HepG2 (cell line): ENCODE results near the gene SIRT5. TPM values are rescaled to one million over a fixed set of nuclear protein-coding genes. Genes with fewer than 3 reads are reported as not detected.

ENCODE experiments used
- ATF7 ChIP-seq, 2 experiments: fragments of 450-650 bp in 1 of 2; sonication (generic) in 1 of 2; formaldehyde crosslinking in 1 of 2; IDR thresholded peaks; 2 replicates each; pipeline versions ENCODE4 v1.4.0 to v1.6.1; 2016 to 2020; ENCODE audit warnings: antibody characterized with exemption in 1 of 2, mild to moderate bottlenecking in 1 of 2, missing genetic modification reagents in 1 of 2
- EHMT2 ChIP-seq: fragments of 200-600 bp; sonication (generic); IDR thresholded peaks from 2 replicates; pipeline ENCODE4 v1.7.0; 2017; ENCODE audit warnings: antibody characterized with exemption, low read depth, low read length, borderline replicate concordance
- FOXJ3 ChIP-seq: sonication (generic); formaldehyde crosslinking; IDR thresholded peaks from 2 replicates; pipeline ENCODE4 v1.4.0; 2020; ENCODE audit warnings: missing genetic modification reagents, mild to moderate bottlenecking, borderline replicate concordance
- GATAD2A ChIP-seq: IDR thresholded peaks from 2 replicates; pipeline ENCODE4 v1.6.1; 2016
- HIVEP1 ChIP-seq: sonication (generic); formaldehyde crosslinking; IDR thresholded peaks from 2 replicates; pipeline ENCODE4 v1.4.0; 2020; ENCODE audit warnings: mild to moderate bottlenecking, missing genetic modification reagents
- HOXA3 ChIP-seq: sonication (generic); formaldehyde crosslinking; IDR thresholded peaks from 2 replicates; pipeline ENCODE4 v1.5.0; 2020; ENCODE audit warnings: missing genetic modification reagents
- MLX ChIP-seq: IDR thresholded peaks from 2 replicates; pipeline ENCODE4 v1.6.1; 2016
- MXD1 ChIP-seq: sonication (generic); formaldehyde crosslinking; IDR thresholded peaks from 2 replicates; pipeline ENCODE4 v1.4.0; 2020; ENCODE audit warnings: mild to moderate bottlenecking, missing genetic modification reagents
- NR2F6 ChIP-seq, 2 experiments: IDR thresholded peaks; 2 replicates each; pipeline ENCODE4 v1.6.1; 2016; ENCODE audit warnings: antibody characterized with exemption in 1 of 2, mild to moderate bottlenecking in 1 of 2
- RARA ChIP-seq: IDR thresholded peaks from 2 replicates; pipeline ENCODE4 v1.6.1; 2016; ENCODE audit warnings: missing genetic modification reagents, missing compliant biosample characterization
- TFAP4 ChIP-seq: sonication (generic); IDR thresholded peaks from 2 replicates; pipeline ENCODE4 v1.6.1; 2016; ENCODE audit warnings: low read depth, borderline replicate concordance
- ZBTB34 ChIP-seq: sonication (generic); formaldehyde crosslinking; IDR thresholded peaks from 2 replicates; pipeline ENCODE4 v1.8.0; 2022; ENCODE audit warnings: mild to moderate bottlenecking, missing genetic modification reagents
- ZBTB8A ChIP-seq: sonication (generic); formaldehyde crosslinking; IDR thresholded peaks from 2 replicates; pipeline ENCODE4 v1.4.0; 2020; ENCODE audit warnings: mild to moderate bottlenecking, low read depth, missing genetic modification reagents, borderline replicate concordance
- ZNF205 ChIP-seq: IDR thresholded peaks from 2 replicates; pipeline ENCODE4 v1.6.1; 2018; ENCODE audit warnings: missing biosample characterization, missing genetic modification reagents
- ZNF256 ChIP-seq: sonication (generic); formaldehyde crosslinking; conservative IDR thresholded peaks from 2 replicates; pipeline ENCODE4 v1.4.0; 2020; ENCODE audit warnings: missing genetic modification reagents
- ZNF530 ChIP-seq: sonication (generic); formaldehyde crosslinking; IDR thresholded peaks from 2 replicates; pipeline ENCODE4 v1.5.0; 2020; ENCODE audit warnings: low read depth, mild to moderate bottlenecking, missing genetic modification reagents
- ZNF772 ChIP-seq: sonication (generic); formaldehyde crosslinking; IDR thresholded peaks from 2 replicates; pipeline ENCODE4 v1.5.0; 2020; ENCODE audit warnings: mild to moderate bottlenecking, missing genetic modification reagents
- ZNF839 ChIP-seq: sonication (generic); formaldehyde crosslinking; IDR thresholded peaks from 2 replicates; pipeline ENCODE4 v1.4.0; 2020; ENCODE audit warnings: missing genetic modification reagents, mild to moderate bottlenecking, borderline replicate concordance
- polyA plus RNA-seq, 8 experiments: library from polyadenylated mRNA; depleted of rRNA in 3 of 8; stranded (reverse) in 7 of 8; unstranded in 1 of 8; fragments of >200 nt; fragmentation: Illumina TruSeq in 4 of 8; extraction: Trizol in 4 of 8; gene quantifications; 2 replicates each; pipeline versions ENCODE4 v1.2.1 to v1.2.3, GENCODE V29; 2011 to 2016; ENCODE audit warnings: low read depth in 4 of 8, missing spikeins in 1 of 8, mixed read lengths in 1 of 8; ENCODE audit not compliant: insufficient read depth in 1 of 8
- total RNA-seq, 5 experiments: library from RNA; depleted of rRNA; stranded (reverse); fragments of >200 nt; fragmentation: Illumina TruSeq; extraction: Trizol; gene quantifications; 2 replicates each; pipeline ENCODE4 v1.2.3, GENCODE V29; 2016; ENCODE audit warnings: low read depth in 1 of 5
- TF ChIP-seq, protein P1 (sequence below): IDR thresholded peaks from 2 replicates; pipeline ENCODE4 v1.6.1; 2018; ENCODE audit warnings: missing genetic modification reagents
- TF ChIP-seq, protein P2 (sequence below): sonication (generic); formaldehyde crosslinking; IDR thresholded peaks from 2 replicates; pipeline ENCODE4 v1.8.0; 2022; ENCODE audit warnings: missing genetic modification reagents, mild to moderate bottlenecking, moderate library complexity, borderline replicate concordance
- TF ChIP-seq, protein P3 (sequence below): IDR thresholded peaks from 2 replicates; pipeline ENCODE4 v1.6.1; 2016; ENCODE audit warnings: low read depth

Gene SIRT5
- total and polyA plus RNA-seq, 2 of the 13 experiments (the other 11 are each of a cell fraction or from before 2014, with no cell fraction given), result 14.1 to 16.6 TPM

DNA sequence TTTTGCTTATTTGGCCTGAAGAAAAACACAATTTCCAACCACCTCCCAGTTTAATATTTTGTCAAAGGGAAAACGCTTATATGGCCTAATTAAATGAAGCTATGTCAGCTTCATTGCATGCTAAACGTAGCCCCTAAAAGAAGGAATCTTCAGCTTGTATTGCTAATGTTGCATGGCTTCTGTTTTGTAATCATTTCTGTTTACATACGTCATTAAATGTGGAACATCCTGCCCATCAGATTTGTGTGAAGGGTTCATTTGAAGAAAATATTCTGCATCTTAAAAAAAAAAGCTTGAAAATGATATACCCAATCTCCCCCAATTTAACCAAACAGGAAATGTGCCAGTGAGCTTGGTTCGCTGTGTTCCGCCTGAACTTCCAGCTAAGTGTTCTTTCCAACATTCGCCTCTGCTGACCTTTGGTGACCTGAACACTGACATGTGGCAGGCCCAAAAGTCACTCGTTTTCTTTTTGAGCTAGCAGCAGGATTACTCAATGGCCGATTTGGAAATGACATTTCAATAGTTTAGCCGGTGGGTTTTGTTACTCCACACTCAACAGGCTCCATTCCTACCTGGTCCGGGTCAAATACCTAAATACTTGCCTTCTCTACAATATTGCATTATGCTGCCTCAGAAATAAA is 12.7 kb upstream of the SIRT5 start (continued):
- TF ChIP-seq, protein P1, sequence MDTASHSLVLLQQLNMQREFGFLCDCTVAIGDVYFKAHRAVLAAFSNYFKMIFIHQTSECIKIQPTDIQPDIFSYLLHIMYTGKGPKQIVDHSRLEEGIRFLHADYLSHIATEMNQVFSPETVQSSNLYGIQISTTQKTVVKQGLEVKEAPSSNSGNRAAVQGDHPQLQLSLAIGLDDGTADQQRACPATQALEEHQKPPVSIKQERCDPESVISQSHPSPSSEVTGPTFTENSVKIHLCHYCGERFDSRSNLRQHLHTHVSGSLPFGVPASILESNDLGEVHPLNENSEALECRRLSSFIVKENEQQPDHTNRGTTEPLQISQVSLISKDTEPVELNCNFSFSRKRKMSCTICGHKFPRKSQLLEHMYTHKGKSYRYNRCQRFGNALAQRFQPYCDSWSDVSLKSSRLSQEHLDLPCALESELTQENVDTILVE (CRISPR knock-in tag), result 0 out of 2 replicates have a peak, but pooled peaks have one; percentile 35
- TF ChIP-seq, protein P2, sequence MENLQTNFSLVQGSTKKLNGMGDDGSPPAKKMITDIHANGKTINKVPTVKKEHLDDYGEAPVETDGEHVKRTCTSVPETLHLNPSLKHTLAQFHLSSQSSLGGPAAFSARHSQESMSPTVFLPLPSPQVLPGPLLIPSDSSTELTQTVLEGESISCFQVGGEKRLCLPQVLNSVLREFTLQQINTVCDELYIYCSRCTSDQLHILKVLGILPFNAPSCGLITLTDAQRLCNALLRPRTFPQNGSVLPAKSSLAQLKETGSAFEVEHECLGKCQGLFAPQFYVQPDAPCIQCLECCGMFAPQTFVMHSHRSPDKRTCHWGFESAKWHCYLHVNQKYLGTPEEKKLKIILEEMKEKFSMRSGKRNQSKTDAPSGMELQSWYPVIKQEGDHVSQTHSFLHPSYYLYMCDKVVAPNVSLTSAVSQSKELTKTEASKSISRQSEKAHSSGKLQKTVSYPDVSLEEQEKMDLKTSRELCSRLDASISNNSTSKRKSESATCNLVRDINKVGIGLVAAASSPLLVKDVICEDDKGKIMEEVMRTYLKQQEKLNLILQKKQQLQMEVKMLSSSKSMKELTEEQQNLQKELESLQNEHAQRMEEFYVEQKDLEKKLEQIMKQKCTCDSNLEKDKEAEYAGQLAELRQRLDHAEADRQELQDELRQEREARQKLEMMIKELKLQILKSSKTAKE, result no peak
- no peak for TF ChIP-seq MXD1 (CRISPR knock-in tag)
- no peak for TF ChIP-seq ZNF772 (CRISPR knock-in tag)
- TF ChIP-seq ZNF839, result no peak
- TF ChIP-seq GATAD2A (CRISPR knock-in tag), result peak; percentile 74
- peak; percentile 25; the same call in 1 of the 2 replicates for TF ChIP-seq EHMT2
- no peak for TF ChIP-seq HIVEP1 (CRISPR knock-in tag)
- TF ChIP-seq ZNF205 (CRISPR knock-in tag), result 0 out of 2 replicates have a peak, but pooled peaks have one; percentile 69
- no peak for TF ChIP-seq ZBTB34 (CRISPR knock-in tag)
- 0 out of 2 replicates have a peak, but pooled peaks have one; percentile 26 for TF ChIP-seq ZNF256 (CRISPR knock-in tag)
- no peak for TF ChIP-seq MLX
- peak; percentile 30; the same call in 1 of the 2 replicates for TF ChIP-seq TFAP4
- TF ChIP-seq RARA (CRISPR knock-in tag), result peak; percentile 70
- TF ChIP-seq ZBTB8A (CRISPR knock-in tag), result no peak
- peak; percentile 29; the same call in 1 of the 2 replicates for TF ChIP-seq ATF7 (IDR thresholded peaks at IDR 0.05)
- no peak for TF ChIP-seq ATF7 (CRISPR knock-in tag; IDR thresholded peaks at IDR 0.05)
- no peak for TF ChIP-seq ZNF530 (CRISPR knock-in tag)
- TF ChIP-seq HOXA3 (CRISPR knock-in tag), result peak; percentile 59; the same call in 1 of the 2 replicates
- peak; percentile 97 for TF ChIP-seq NR2F6 (IDR thresholded peaks at IDR 0.05)
- peak; percentile 96 for TF ChIP-seq NR2F6 (CRISPR knock-in tag; IDR thresholded peaks at IDR 0.05)
- peak; percentile 44; the same call in 1 of the 2 replicates for TF ChIP-seq FOXJ3 (CRISPR knock-in tag)
- TF ChIP-seq, protein P3, sequence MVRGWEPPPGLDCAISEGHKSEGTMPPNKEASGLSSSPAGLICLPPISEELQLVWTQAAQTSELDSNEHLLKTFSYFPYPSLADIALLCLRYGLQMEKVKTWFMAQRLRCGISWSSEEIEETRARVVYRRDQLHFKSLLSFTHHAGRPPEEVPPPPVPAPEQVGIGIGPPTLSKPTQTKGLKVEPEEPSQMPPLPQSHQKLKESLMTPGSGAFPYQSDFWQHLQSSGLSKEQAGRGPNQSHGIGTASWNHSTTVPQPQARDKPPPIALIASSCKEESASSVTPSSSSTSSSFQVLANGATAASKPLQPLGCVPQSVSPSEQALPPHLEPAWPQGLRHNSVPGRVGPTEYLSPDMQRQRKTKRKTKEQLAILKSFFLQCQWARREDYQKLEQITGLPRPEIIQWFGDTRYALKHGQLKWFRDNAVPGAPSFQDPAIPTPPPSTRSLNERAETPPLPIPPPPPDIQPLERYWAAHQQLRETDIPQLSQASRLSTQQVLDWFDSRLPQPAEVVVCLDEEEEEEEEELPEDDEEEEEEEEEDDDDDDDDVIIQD, result peak; percentile 78; the same call in 1 of the 2 replicates
